SU-DHL-6 (cell line): ENCODE results near the gene CEP95.

Experiments used
- EZH2phosphoT487 ChIP-seq: fragments of 200-600 bp; sonication (generic), shearing (Covaris generic); conservative IDR thresholded peaks from 2 replicates; pipeline ENCODE4 v1.6.1; 2018; ENCODE audit warnings: mild to moderate bottlenecking, antibody characterized with exemption, low read length, moderate library complexity, mixed read lengths
- TF ChIP-seq, protein P1 (sequence below): fragments of 200-600 bp; sonication (generic); IDR thresholded peaks from one replicate; pipeline ENCODE4 v1.5.1; 2017; ENCODE audit warnings: antibody characterized with exemption, mild to moderate bottlenecking, low read length, moderate library complexity; ENCODE audit not compliant: insufficient read depth, poor library complexity, severe bottlenecking

- TF ChIP-seq, protein P1, sequence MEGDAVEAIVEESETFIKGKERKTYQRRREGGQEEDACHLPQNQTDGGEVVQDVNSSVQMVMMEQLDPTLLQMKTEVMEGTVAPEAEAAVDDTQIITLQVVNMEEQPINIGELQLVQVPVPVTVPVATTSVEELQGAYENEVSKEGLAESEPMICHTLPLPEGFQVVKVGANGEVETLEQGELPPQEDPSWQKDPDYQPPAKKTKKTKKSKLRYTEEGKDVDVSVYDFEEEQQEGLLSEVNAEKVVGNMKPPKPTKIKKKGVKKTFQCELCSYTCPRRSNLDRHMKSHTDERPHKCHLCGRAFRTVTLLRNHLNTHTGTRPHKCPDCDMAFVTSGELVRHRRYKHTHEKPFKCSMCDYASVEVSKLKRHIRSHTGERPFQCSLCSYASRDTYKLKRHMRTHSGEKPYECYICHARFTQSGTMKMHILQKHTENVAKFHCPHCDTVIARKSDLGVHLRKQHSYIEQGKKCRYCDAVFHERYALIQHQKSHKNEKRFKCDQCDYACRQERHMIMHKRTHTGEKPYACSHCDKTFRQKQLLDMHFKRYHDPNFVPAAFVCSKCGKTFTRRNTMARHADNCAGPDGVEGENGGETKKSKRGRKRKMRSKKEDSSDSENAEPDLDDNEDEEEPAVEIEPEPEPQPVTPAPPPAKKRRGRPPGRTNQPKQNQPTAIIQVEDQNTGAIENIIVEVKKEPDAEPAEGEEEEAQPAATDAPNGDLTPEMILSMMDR: no peak
- no peak for TF ChIP-seq EZH2phosphoT487
Observed at GRCh38 chr17:64508683-64509082, 1.9 kb downstream of the CEP95 start.
